HG03442 (cell line): ENCODE data around the gene FABP1.

ENCODE experiments used
- ATAC-seq: cut with Tn5 transposase; IDR thresholded peaks from one replicate; pipeline ENCODE4 v1.9.1; 2021; ENCODE audit warnings: mild to moderate bottlenecking, moderate library complexity; ENCODE audit not compliant: unreplicated experiment

The FABP1 gene

GRCh38 chr2:88116669-88117432 is 11.0 kb downstream of the FABP1 start:
- ATAC-seq: no peak

GRCh38 chr2:88115825-88116518 is 11.9 kb downstream of the FABP1 start:
- ATAC-seq: no peak

- ATAC-seq: no peak
Measured at GRCh38 chr2:88114889-88115288, 13.0 kb downstream of the FABP1 start.

- no peak for ATAC-seq
Measured at GRCh38 chr2:88113069-88113468, 14.8 kb downstream of the FABP1 start.

- no peak for ATAC-seq
Measured at GRCh38 chr2:88110830-88111229, 17.0 kb downstream of the FABP1 start.

GRCh38 chr2:88108796-88109195 is 19.1 kb downstream of the FABP1 start:
- no peak for ATAC-seq

- no peak for ATAC-seq
Measured at GRCh38 chr2:88100489-88100858, 27.4 kb downstream of the FABP1 start.

- no peak for ATAC-seq
Measured at GRCh38 chr2:88099798-88100488, 27.9 kb downstream of the FABP1 start.

- no peak for ATAC-seq
Measured at GRCh38 chr2:88098558-88098900, 29.3 kb downstream of the FABP1 start.

GRCh38 chr2:88097891-88098557 is 29.8 kb downstream of the FABP1 start:
- ATAC-seq: no peak

GRCh38 chr2:88097192-88097591 is 30.7 kb downstream of the FABP1 start:
- ATAC-seq: no peak

- no peak for ATAC-seq
Measured at GRCh38 chr2:88096708-88097107, 31.2 kb downstream of the FABP1 start.

- ATAC-seq: no peak
Measured at GRCh38 chr2:88095022-88095421, 32.8 kb downstream of the FABP1 start.

GRCh38 chr2:88092773-88093172 is 35.1 kb downstream of the FABP1 start:
- no peak for ATAC-seq

GRCh38 chr2:88091943-88092342 is 35.9 kb downstream of the FABP1 start:
- ATAC-seq: no peak

GRCh38 chr2:88090446-88091283 is 37.2 kb downstream of the FABP1 start:
- no peak for ATAC-seq

GRCh38 chr2:88088999-88089398 is 38.9 kb downstream of the FABP1 start:
- no peak for ATAC-seq

GRCh38 chr2:88087763-88088162 is 40.1 kb downstream of the FABP1 start:
- no peak for ATAC-seq

GRCh38 chr2:88087073-88087472 is 40.8 kb downstream of the FABP1 start:
- ATAC-seq: no peak

GRCh38 chr2:88086401-88086800 is 41.5 kb downstream of the FABP1 start:
- ATAC-seq: no peak

GRCh38 chr2:88085602-88086001 is 42.3 kb downstream of the FABP1 start:
- ATAC-seq: no peak
